22Rv1 (cell line): ENCODE data around the gene SLC2A9.

Source experiments
- ZFX ChIP-seq: fragments of 450-650 bp; IDR thresholded peaks from 2 replicates; pipeline ENCODE4 v1.6.1; 2017; ENCODE audit warnings: antibody characterized with exemption, borderline replicate concordance
- TF ChIP-seq, protein P1 (sequence below): fragments of 450-650 bp; IDR thresholded peaks from 2 replicates; pipeline ENCODE4 v1.5.1; 2017; ENCODE audit warnings: mild to moderate bottlenecking

DNA sequence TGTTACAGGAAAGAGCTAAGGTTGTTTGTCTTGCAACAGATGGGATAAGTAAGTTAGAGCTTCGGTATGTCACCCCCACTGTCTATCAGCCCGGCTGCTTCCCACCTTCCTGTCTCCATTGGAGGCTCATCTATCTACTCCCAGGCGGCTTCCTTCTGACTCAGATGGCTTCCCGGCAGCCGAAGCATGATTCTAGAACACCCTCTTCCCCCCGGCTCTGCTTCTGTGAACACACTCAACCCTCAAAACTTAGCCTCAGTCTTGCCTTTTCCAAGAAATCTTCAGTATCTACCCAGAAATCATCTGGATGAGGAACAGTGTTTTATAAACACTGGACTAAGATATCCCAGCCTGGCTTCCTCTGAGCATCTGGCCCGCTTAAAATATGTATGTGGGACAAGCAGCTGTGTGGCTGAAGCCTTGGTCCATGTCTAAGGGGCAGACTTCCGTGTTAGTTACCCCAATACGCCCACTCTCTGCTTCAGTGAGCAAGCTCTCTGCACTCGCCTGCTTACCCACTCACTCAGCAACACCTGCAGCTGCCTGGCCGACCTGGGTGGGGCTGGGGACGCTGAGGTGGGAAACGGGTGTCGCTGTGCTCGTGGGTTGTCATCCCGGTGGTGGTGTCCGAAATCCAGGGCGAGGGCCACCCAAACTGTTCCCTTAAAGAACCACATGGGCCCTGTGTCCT, 12.0 kb upstream of the SLC2A9 start:
- TF ChIP-seq, protein P1, sequence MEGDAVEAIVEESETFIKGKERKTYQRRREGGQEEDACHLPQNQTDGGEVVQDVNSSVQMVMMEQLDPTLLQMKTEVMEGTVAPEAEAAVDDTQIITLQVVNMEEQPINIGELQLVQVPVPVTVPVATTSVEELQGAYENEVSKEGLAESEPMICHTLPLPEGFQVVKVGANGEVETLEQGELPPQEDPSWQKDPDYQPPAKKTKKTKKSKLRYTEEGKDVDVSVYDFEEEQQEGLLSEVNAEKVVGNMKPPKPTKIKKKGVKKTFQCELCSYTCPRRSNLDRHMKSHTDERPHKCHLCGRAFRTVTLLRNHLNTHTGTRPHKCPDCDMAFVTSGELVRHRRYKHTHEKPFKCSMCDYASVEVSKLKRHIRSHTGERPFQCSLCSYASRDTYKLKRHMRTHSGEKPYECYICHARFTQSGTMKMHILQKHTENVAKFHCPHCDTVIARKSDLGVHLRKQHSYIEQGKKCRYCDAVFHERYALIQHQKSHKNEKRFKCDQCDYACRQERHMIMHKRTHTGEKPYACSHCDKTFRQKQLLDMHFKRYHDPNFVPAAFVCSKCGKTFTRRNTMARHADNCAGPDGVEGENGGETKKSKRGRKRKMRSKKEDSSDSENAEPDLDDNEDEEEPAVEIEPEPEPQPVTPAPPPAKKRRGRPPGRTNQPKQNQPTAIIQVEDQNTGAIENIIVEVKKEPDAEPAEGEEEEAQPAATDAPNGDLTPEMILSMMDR: no peak
- no peak for TF ChIP-seq ZFX
